ENCODE data around the gene PHYKPL.

Gene PHYKPL

DNA sequence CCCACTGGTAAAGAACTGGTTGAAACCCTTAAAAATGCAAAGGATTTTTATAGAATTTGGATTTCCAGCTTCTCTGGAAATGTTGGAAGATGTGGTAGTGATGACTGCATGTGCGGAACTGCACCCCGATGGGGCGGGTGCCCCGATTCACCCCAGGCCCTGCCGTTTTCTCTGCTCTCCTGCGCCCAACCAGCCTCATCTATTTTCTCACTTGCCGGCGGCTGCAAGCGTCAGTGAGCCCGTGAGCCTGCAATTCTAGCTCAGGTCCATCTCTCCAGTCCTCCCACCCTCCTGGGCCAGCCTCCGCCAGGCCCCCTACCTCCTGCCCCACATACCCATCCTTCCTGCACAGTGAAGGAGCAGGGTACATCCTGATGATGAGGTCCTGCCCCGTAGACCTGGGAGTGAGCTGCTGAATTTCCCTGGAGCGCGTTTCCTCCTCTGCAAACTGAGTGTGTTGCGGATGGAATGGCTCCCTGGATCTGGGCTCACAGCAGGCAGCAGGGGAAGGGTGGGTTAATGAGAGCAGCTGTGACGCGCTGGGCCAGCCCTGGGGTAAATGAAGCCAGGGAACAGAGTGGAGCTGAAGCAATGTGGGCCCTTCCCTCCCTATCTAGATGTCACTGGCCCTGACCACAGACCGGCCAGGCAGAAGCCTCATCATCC lies 45.9 kb upstream of the PHYKPL start:
- Histone ChIP-seq H3K4me3 (ENCODE audit: insufficient read depth, low read length, poor library complexity, severe bottlenecking) (no peak overlapping the region), H3K79me2 (ENCODE audit: insufficient read depth, low read length) (no peaks in the 10 kb centered on the region), H3K9me2 (replicated peaks; ENCODE audit: insufficient read depth, low read length) (no peaks in the 10 kb centered on the region), H4K20me1 (ENCODE audit: low read depth, low read length) (no peaks in the 10 kb centered on the region), H3K27me3 (ENCODE audit: low read length) (no peaks in the 10 kb centered on the region), H3K36me3 (ENCODE audit: low read length) (no peaks in the 10 kb centered on the region), H2AFZ (ENCODE audit: low read depth, low read length, severe bottlenecking) (no peak overlapping the region), H3K9ac (ENCODE audit: low read length) (no peak overlapping the region), H3K9me3 (ENCODE audit: insufficient read depth, low read length) (no peaks in the 10 kb centered on the region), H3K4me2 (ENCODE audit: low read depth, low read length, poor library complexity, severe bottlenecking) (no peak overlapping the region), H3F3A (ENCODE audit: insufficient read depth) (no peaks in the 10 kb centered on the region), H3K27ac (ENCODE audit: low read depth, low read length) (no peak overlapping the region)
- TF ChIP-seq EZH2phosphoT487 (conservative IDR thresholded peaks at IDR 0.05; ENCODE audit: low read length) (no peak), CTCF (IDR thresholded peaks at IDR 0.05; ENCODE audit: insufficient read depth, low read length, poor library complexity, severe bottlenecking) (no peak)

GRCh38 chr5:178277866-178278265 lies 45.3 kb upstream of the PHYKPL start:
- no peaks in the 10 kb centered on the region for H4K20me1 ChIP-seq (ENCODE audit: low read depth, low read length)

GRCh38 chr5:178277346-178277745 lies 44.7 kb upstream of the PHYKPL start:
- no peaks in the 10 kb centered on the region for H4K20me1 ChIP-seq (ENCODE audit: low read depth, low read length)
- no peak overlapping the region for H3K4me2 ChIP-seq (ENCODE audit: low read depth, low read length, poor library complexity, severe bottlenecking)
- no peaks in the 10 kb centered on the region for H3F3A ChIP-seq (ENCODE audit: insufficient read depth)
- H3K27ac ChIP-seq (ENCODE audit: low read depth, low read length) = no peak overlapping the region
- H3K36me3 ChIP-seq (ENCODE audit: low read length) = no peaks in the 10 kb centered on the region
- no peak overlapping the region for H3K9ac ChIP-seq (ENCODE audit: low read length)
- H3K4me3 ChIP-seq (ENCODE audit: insufficient read depth, low read length, poor library complexity, severe bottlenecking) = no peak overlapping the region
- no peak overlapping the region for H2AFZ ChIP-seq (ENCODE audit: low read depth, low read length, severe bottlenecking)
- H3K9me3 ChIP-seq (ENCODE audit: insufficient read depth, low read length) = no peaks in the 10 kb centered on the region
- no peaks in the 10 kb centered on the region for H3K27me3 ChIP-seq (ENCODE audit: low read length)
- H3K79me2 ChIP-seq (ENCODE audit: insufficient read depth, low read length) = no peaks in the 10 kb centered on the region
- no peak for TF ChIP-seq CTCF (IDR thresholded peaks at IDR 0.05; ENCODE audit: insufficient read depth, low read length, poor library complexity, severe bottlenecking)
- no peak for TF ChIP-seq EZH2phosphoT487 (conservative IDR thresholded peaks at IDR 0.05; ENCODE audit: low read length)
- H3K9me2 ChIP-seq (replicated peaks; ENCODE audit: insufficient read depth, low read length) = no peaks in the 10 kb centered on the region

More at GRCh38 chr5:178277866-178278265, 45.3 kb upstream of the PHYKPL start:
- H3K4me2 ChIP-seq (ENCODE audit: low read depth, low read length, poor library complexity, severe bottlenecking) = no peak overlapping the region
- H3K4me3 ChIP-seq (ENCODE audit: insufficient read depth, low read length, poor library complexity, severe bottlenecking) = no peak overlapping the region
- no peaks in the 10 kb centered on the region for H3F3A ChIP-seq (ENCODE audit: insufficient read depth)
- no peak overlapping the region for H3K27ac ChIP-seq (ENCODE audit: low read depth, low read length)
- no peaks in the 10 kb centered on the region for H3K27me3 ChIP-seq (ENCODE audit: low read length)
- H2AFZ ChIP-seq (ENCODE audit: low read depth, low read length, severe bottlenecking) = no peak overlapping the region
- H3K9ac ChIP-seq (ENCODE audit: low read length) = no peak overlapping the region
- H3K36me3 ChIP-seq (ENCODE audit: low read length) = no peaks in the 10 kb centered on the region
- no peaks in the 10 kb centered on the region for H3K9me3 ChIP-seq (ENCODE audit: insufficient read depth, low read length)
- H3K9me2 ChIP-seq (replicated peaks; ENCODE audit: insufficient read depth, low read length) = no peaks in the 10 kb centered on the region
- no peaks in the 10 kb centered on the region for H3K79me2 ChIP-seq (ENCODE audit: insufficient read depth, low read length)
- no peak for TF ChIP-seq EZH2phosphoT487 (conservative IDR thresholded peaks at IDR 0.05; ENCODE audit: low read length)
- no peak for TF ChIP-seq CTCF (IDR thresholded peaks at IDR 0.05; ENCODE audit: insufficient read depth, low read length, poor library complexity, severe bottlenecking)
